DND-41 (cell line): ENCODE measurements around the gene HACL1.

Experiments used
- ATAC-seq: fragments of 200-7000 bp; cut with Tn5 transposase; 3 replicates; pipeline ENCODE4 v1.9.1; 2021; ENCODE audit warnings: low read depth; ENCODE audit not compliant: insufficient read depth
- DNase-seq: peaks from one replicate; pipeline ENCODE4 v3.0.0-alpha.2; 2020
- H2AFZ ChIP-seq: 2 replicates; pipeline ENCODE4 v1.6.0; 2012; ENCODE audit warnings: low read depth, low read length
- H3K27ac ChIP-seq: 2 replicates; pipeline ENCODE4 v1.5.1; 2012; ENCODE audit warnings: low read length, inconsistent platforms
- H3K27me3 ChIP-seq: fragments of 200-600 bp; sonication (generic); 2 replicates; pipeline ENCODE4 v1.6.0; 2012; ENCODE audit warnings: low read length, mild to moderate bottlenecking, inconsistent platforms; ENCODE audit not compliant: insufficient read depth, poor library complexity
- H3K36me3 ChIP-seq: 2 replicates; pipeline ENCODE4 v1.5.1; 2012; ENCODE audit warnings: low read length, inconsistent platforms; ENCODE audit not compliant: insufficient read depth
- H3K4me1 ChIP-seq: 2 replicates; pipeline ENCODE4 v1.5.1; 2012; ENCODE audit warnings: mild to moderate bottlenecking, low read length; ENCODE audit not compliant: insufficient read depth
- H3K4me2 ChIP-seq: 2 replicates; pipeline ENCODE4 v1.6.0; 2012; ENCODE audit warnings: mild to moderate bottlenecking, moderate library complexity, low read length, inconsistent platforms; ENCODE audit not compliant: insufficient read depth
- H3K4me3 ChIP-seq, 2 experiments: fragments of 200-600 bp in 1 of 2; shearing (Covaris generic) in 1 of 2; 2 replicates each; pipeline ENCODE4 v1.5.1; 2012 to 2016; ENCODE audit warnings: inconsistent platforms in 2 of 2, low read length in 2 of 2, mild to moderate bottlenecking in 2 of 2, low read depth in 1 of 2, moderate library complexity in 1 of 2
- H3K79me2 ChIP-seq: 2 replicates; pipeline ENCODE4 v1.6.0; 2012; ENCODE audit warnings: low read length, inconsistent platforms; ENCODE audit not compliant: insufficient read depth
- H3K9ac ChIP-seq: 2 replicates; pipeline ENCODE4 v1.6.0; 2012; ENCODE audit warnings: low read depth, mild to moderate bottlenecking, inconsistent platforms, low read length, moderate library complexity
- H3K9me3 ChIP-seq: 2 replicates; pipeline ENCODE4 v1.5.1; 2012; ENCODE audit warnings: low read length, moderate library complexity, mild to moderate bottlenecking, inconsistent platforms; ENCODE audit not compliant: insufficient read depth, severe bottlenecking
- H4K20me1 ChIP-seq: 2 replicates; pipeline ENCODE4 v1.6.0; 2012; ENCODE audit warnings: low read length; ENCODE audit not compliant: insufficient read depth
- CTCF ChIP-seq: IDR thresholded peaks from 2 replicates; pipeline ENCODE4 v1.5.1; 2012; ENCODE audit warnings: borderline replicate concordance, low read length, moderate library complexity, mild to moderate bottlenecking; ENCODE audit not compliant: poor library complexity, severe bottlenecking; ENCODE audit errors: extremely low read depth
- EZH2 ChIP-seq: IDR thresholded peaks from 3 replicates; pipeline ENCODE4 v1.6.1; 2012; ENCODE audit warnings: borderline replicate concordance, low read depth, mild to moderate bottlenecking, moderate library complexity, low read length, inconsistent platforms; ENCODE audit not compliant: severe bottlenecking

The HACL1 gene

GRCh38 chr3:15614958-15615357, 13.6 kb upstream of the HACL1 start:
- ATAC-seq, result no peak

GRCh38 chr3:15612001-15612400, 10.6 kb upstream of the HACL1 start:
- no peak for ATAC-seq
- no peaks in the 10 kb centered on the region for H4K20me1 ChIP-seq
- no peak overlapping the region for H3K4me3 ChIP-seq
- no peaks in the 10 kb centered on the region for H3K4me1 ChIP-seq
- H3K36me3 ChIP-seq, result no peaks in the 10 kb centered on the region
- 0 out of 2 replicates have a peak, but pooled peaks cover 2% of the 10 kb centered on the region for H3K79me2 ChIP-seq
- no peaks in the 10 kb centered on the region for H3K27me3 ChIP-seq
- no peak overlapping the region for H3K4me2 ChIP-seq
- no peak overlapping the region for H3K9ac ChIP-seq
- H3K9me3 ChIP-seq, result no peaks in the 10 kb centered on the region
- H2AFZ ChIP-seq, result no peak overlapping the region
- TF ChIP-seq EZH2 (no peak), CTCF (no peak)
- no peak overlapping the region for H3K27ac ChIP-seq
- DNase-seq, result no peak

More at GRCh38 chr3:15614958-15615357, 13.6 kb upstream of the HACL1 start:
- no peak for DNase-seq
- H4K20me1 ChIP-seq, result no peaks in the 10 kb centered on the region
- H3K4me3 ChIP-seq, result no peak overlapping the region
- H3K27ac ChIP-seq, result no peak overlapping the region
- H3K79me2 ChIP-seq, result 0 out of 2 replicates have a peak, but pooled peaks cover 2% of the 10 kb centered on the region
- no peaks in the 10 kb centered on the region for H3K36me3 ChIP-seq
- H3K27me3 ChIP-seq, result no peaks in the 10 kb centered on the region
- TF ChIP-seq CTCF (no peak), EZH2 (no peak)
- H3K4me1 ChIP-seq, result no peaks in the 10 kb centered on the region
- peaks cover 10% of the 10 kb centered on the region for H3K9me3 ChIP-seq
- H3K4me2 ChIP-seq, result no peak overlapping the region
- no peak overlapping the region for H3K9ac ChIP-seq
- H2AFZ ChIP-seq, result no peak overlapping the region

- H3K79me2 ChIP-seq, result 0 out of 2 replicates have a peak, but pooled peaks cover 2% of the 10 kb centered on the region
- H2AFZ ChIP-seq, result no peak overlapping the region
- H3K36me3 ChIP-seq, result no peaks in the 10 kb centered on the region
- no peaks in the 10 kb centered on the region for H3K27me3 ChIP-seq
- ATAC-seq (no peak), DNase-seq (no peak)
- H3K9ac ChIP-seq, result no peak overlapping the region
- no peak overlapping the region for H3K27ac ChIP-seq
- TF ChIP-seq EZH2 (no peak), CTCF (no peak)
- H3K9me3 ChIP-seq, result no peaks in the 10 kb centered on the region
- H3K4me1 ChIP-seq, result no peaks in the 10 kb centered on the region
- no peaks in the 10 kb centered on the region for H4K20me1 ChIP-seq
- H3K4me3 ChIP-seq, result no peak overlapping the region
- H3K4me2 ChIP-seq, result no peak overlapping the region
Measured at GRCh38 chr3:15611018-15611417, 9.6 kb upstream of the HACL1 start.
